Nephron progenitor cell (in vitro differentiated cells): ENCODE data around the gene ATP8B1.
"Not testable (repeated sequence)": the region's sequence is repeated elsewhere in the genome, so short reads cannot be mapped to it uniquely, and the experiment has no call there.

Experiments
- DNase-seq: peaks from one replicate; pipeline ENCODE4 v3.0.0; 2021
- H3K27ac Mint-ChIP-seq: 2 replicates; pipeline ENCODE4 v1.8.0; 2021; ENCODE audit warnings: mild to moderate bottlenecking, moderate library complexity, mixed read lengths
- H3K27me3 Mint-ChIP-seq: 2 replicates; pipeline ENCODE4 v1.8.0; 2021; ENCODE audit warnings: mild to moderate bottlenecking, low read depth, mixed read lengths; ENCODE audit not compliant: poor library complexity
- H3K36me3 Mint-ChIP-seq: 2 replicates; pipeline ENCODE4 v1.8.0; 2021; ENCODE audit warnings: low read depth, mixed read lengths
- H3K4me1 Mint-ChIP-seq: 2 replicates; pipeline ENCODE4 v1.8.0; 2021; ENCODE audit warnings: mixed read lengths
- H3K4me3 Mint-ChIP-seq: 2 replicates; pipeline ENCODE4 v1.8.0; 2021; ENCODE audit warnings: mild to moderate bottlenecking, moderate library complexity, mixed read lengths
- H3K9me3 Mint-ChIP-seq: 2 replicates; pipeline ENCODE4 v1.8.0; 2021; ENCODE audit warnings: mild to moderate bottlenecking, moderate library complexity, mixed read lengths
- CTCF ChIP-seq: fragments of 200-600 bp; sonication (generic); IDR thresholded peaks from 2 replicates; pipeline ENCODE4 v1.5.0; 2021; ENCODE audit warnings: antibody characterized with exemption

Gene ATP8B1

GRCh38 chr18:57834616-57835015 is 31.5 kb upstream of the ATP8B1 start:
- no peak overlapping the region for H3K27ac Mint-ChIP-seq
- no peak for DNase-seq
- H3K4me3 Mint-ChIP-seq: no peak overlapping the region
- no peak for TF ChIP-seq CTCF
- H3K36me3 Mint-ChIP-seq: no peaks in the 10 kb centered on the region
- peaks cover 26% of the 10 kb centered on the region for H3K27me3 Mint-ChIP-seq
- no peaks in the 10 kb centered on the region for H3K4me1 Mint-ChIP-seq
- peaks cover 16% of the 10 kb centered on the region for H3K9me3 Mint-ChIP-seq

- TF ChIP-seq CTCF: no peak
- Mint-ChIP-seq H3K4me1 (no peaks in the 10 kb centered on the region), H3K9me3 (peaks cover 16% of the 10 kb centered on the region), H3K4me3 (no peak overlapping the region), H3K27ac (no peak overlapping the region), H3K36me3 (no peaks in the 10 kb centered on the region), H3K27me3 (peaks cover 25% of the 10 kb centered on the region)
- no peak for DNase-seq
These were observed 30.5 kb upstream of the ATP8B1 start for GRCh38 chr18:57833441-57834101.

GRCh38 chr18:57832730-57833129 is 29.6 kb upstream of the ATP8B1 start:
- H3K36me3 Mint-ChIP-seq: no peaks in the 10 kb centered on the region
- H3K27ac Mint-ChIP-seq: no peak overlapping the region

GRCh38 chr18:57831597-57832377 is 28.7 kb upstream of the ATP8B1 start:
- TF ChIP-seq CTCF: no peak
- no peak for DNase-seq
- H3K36me3 Mint-ChIP-seq: no peaks in the 10 kb centered on the region
- peaks cover 20% of the 10 kb centered on the region for H3K27me3 Mint-ChIP-seq
- H3K27ac Mint-ChIP-seq: no peak overlapping the region
- H3K4me1 Mint-ChIP-seq: no peaks in the 10 kb centered on the region
- peaks cover 16% of the 10 kb centered on the region for H3K9me3 Mint-ChIP-seq
- no peak overlapping the region for H3K4me3 Mint-ChIP-seq

More at GRCh38 chr18:57832730-57833129, 29.6 kb upstream of the ATP8B1 start:
- peaks cover 23% of the 10 kb centered on the region for H3K27me3 Mint-ChIP-seq
- peaks cover 16% of the 10 kb centered on the region for H3K9me3 Mint-ChIP-seq
- H3K4me3 Mint-ChIP-seq: no peak overlapping the region
- no peak for TF ChIP-seq CTCF
- no peak for DNase-seq
- H3K4me1 Mint-ChIP-seq: no peaks in the 10 kb centered on the region

GRCh38 chr18:57827646-57828045 is 24.5 kb upstream of the ATP8B1 start:
- Mint-ChIP-seq H3K36me3 (no peaks in the 10 kb centered on the region), H3K9me3 (peaks cover 12% of the 10 kb centered on the region), H3K4me3 (no peak overlapping the region), H3K27me3 (peaks cover 12% of the 10 kb centered on the region), H3K27ac (no peak overlapping the region), H3K4me1 (no peaks in the 10 kb centered on the region)
- TF ChIP-seq CTCF: no peak
- no peak for DNase-seq

GRCh38 chr18:57826252-57826651 is 23.1 kb upstream of the ATP8B1 start:
- H3K9me3 Mint-ChIP-seq: peaks cover 3% of the 10 kb centered on the region
- H3K27me3 Mint-ChIP-seq: peaks cover 4% of the 10 kb centered on the region
- no peak for DNase-seq
- no peaks in the 10 kb centered on the region for H3K4me1 Mint-ChIP-seq
- H3K36me3 Mint-ChIP-seq: no peaks in the 10 kb centered on the region
- TF ChIP-seq CTCF: no peak
- no peak overlapping the region for H3K27ac Mint-ChIP-seq
- H3K4me3 Mint-ChIP-seq: no peak overlapping the region

GRCh38 chr18:57820583-57820982 is 17.5 kb upstream of the ATP8B1 start:
- H3K36me3 Mint-ChIP-seq, H3K27ac Mint-ChIP-seq: not testable (repeated sequence)
- peaks cover 16% of the 10 kb centered on the region for H3K27me3 Mint-ChIP-seq

More at GRCh38 chr18:57820583-57820982, 17.5 kb upstream of the ATP8B1 start:
- H3K4me3 Mint-ChIP-seq, DNase-seq, H3K9me3 Mint-ChIP-seq: not testable (repeated sequence)
- peaks cover 10% of the 10 kb centered on the region for H3K4me1 Mint-ChIP-seq
